Skeletal muscle satellite cell (primary cell): ENCODE data around the gene C4orf51.

ENCODE experiments used
- H3K27me3 ChIP-seq: 2 replicates; pipeline ENCODE4 v1.7.0; 2013; ENCODE audit warnings: low read length; ENCODE audit not compliant: control insufficient read depth, insufficient read depth
- H3K36me3 ChIP-seq: 2 replicates; pipeline ENCODE4 v1.7.0; 2013; ENCODE audit warnings: mild to moderate bottlenecking, control low read depth, low read length; ENCODE audit not compliant: insufficient read depth
- H3K4me1 ChIP-seq: 2 replicates; pipeline ENCODE4 v1.7.0; 2013; ENCODE audit warnings: low read length; ENCODE audit not compliant: control insufficient read depth, insufficient read depth
- H3K4me2 ChIP-seq: 2 replicates; pipeline ENCODE4 v1.7.0; 2013; ENCODE audit warnings: mild to moderate bottlenecking, low read length
- H3K4me3 ChIP-seq: 2 replicates; pipeline ENCODE4 v1.7.0; 2013; ENCODE audit warnings: low read length
- H3K9ac ChIP-seq: 2 replicates; pipeline ENCODE4 v1.7.0; 2013; ENCODE audit warnings: mild to moderate bottlenecking, low read depth, low read length, moderate library complexity
- H3K9me3 ChIP-seq: replicated peaks from 2 replicates; pipeline ENCODE4 v1.7.0; 2013; ENCODE audit warnings: mild to moderate bottlenecking, control low read depth, low read length

C4orf51 gene

GRCh38 chr4:145709843-145710242 is 29.9 kb downstream of the C4orf51 start:
- no peak overlapping the region for H3K4me3 ChIP-seq
- H3K9me3 ChIP-seq = no peaks in the 10 kb centered on the region
- peaks cover 11% of the 10 kb centered on the region for H3K4me1 ChIP-seq
- H3K36me3 ChIP-seq = no peaks in the 10 kb centered on the region
- no peak overlapping the region for H3K9ac ChIP-seq
- H3K27me3 ChIP-seq = no peaks in the 10 kb centered on the region
- H3K4me2 ChIP-seq = peak overlapping the region; percentile 57

DNA sequence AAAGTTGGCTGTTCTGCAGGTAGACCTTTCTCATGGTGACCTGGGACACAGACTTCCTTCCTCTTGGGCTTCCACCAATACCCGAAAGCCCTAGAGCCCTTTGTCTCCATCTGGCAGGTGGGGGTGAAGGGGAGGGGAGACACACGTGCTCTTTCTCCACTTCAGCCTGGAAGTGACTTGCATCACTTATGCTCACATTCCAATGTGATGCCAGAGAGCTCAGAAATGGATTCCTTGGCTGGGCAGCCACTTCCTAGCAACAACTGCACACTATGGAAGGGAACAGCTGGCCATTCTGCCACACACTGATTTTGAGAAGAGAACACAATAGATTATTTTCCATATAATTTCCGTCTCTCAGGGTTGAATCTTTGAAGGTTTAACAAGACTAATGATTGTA is 36.3 kb downstream of the C4orf51 start:
- Histone ChIP-seq H3K4me3 (no peak overlapping the region), H3K4me2 (peak overlapping the region; percentile 46), H3K27me3 (no peaks in the 10 kb centered on the region), H3K9ac (peak overlapping the region; percentile 17), H3K36me3 (no peaks in the 10 kb centered on the region), H3K9me3 (no peaks in the 10 kb centered on the region), H3K4me1 (peaks cover 5% of the 10 kb centered on the region)

GRCh38 chr4:145716661-145717200 is 36.8 kb downstream of the C4orf51 start:
- Histone ChIP-seq H3K27me3 (no peaks in the 10 kb centered on the region), H3K9ac (peak overlapping the region; percentile 17), H3K4me2 (peak overlapping the region; percentile 46), H3K36me3 (no peaks in the 10 kb centered on the region), H3K4me1 (peaks cover 5% of the 10 kb centered on the region), H3K4me3 (no peak overlapping the region), H3K9me3 (no peaks in the 10 kb centered on the region)

GRCh38 chr4:145719752-145720624 is 40.0 kb downstream of the C4orf51 start:
- no peak overlapping the region for H3K9ac ChIP-seq
- H3K4me2 ChIP-seq = no peak overlapping the region
- no peaks in the 10 kb centered on the region for H3K36me3 ChIP-seq
- H3K27me3 ChIP-seq = no peaks in the 10 kb centered on the region
- no peak overlapping the region for H3K4me3 ChIP-seq
- no peaks in the 10 kb centered on the region for H3K9me3 ChIP-seq
- peaks cover 5% of the 10 kb centered on the region for H3K4me1 ChIP-seq

DNA sequence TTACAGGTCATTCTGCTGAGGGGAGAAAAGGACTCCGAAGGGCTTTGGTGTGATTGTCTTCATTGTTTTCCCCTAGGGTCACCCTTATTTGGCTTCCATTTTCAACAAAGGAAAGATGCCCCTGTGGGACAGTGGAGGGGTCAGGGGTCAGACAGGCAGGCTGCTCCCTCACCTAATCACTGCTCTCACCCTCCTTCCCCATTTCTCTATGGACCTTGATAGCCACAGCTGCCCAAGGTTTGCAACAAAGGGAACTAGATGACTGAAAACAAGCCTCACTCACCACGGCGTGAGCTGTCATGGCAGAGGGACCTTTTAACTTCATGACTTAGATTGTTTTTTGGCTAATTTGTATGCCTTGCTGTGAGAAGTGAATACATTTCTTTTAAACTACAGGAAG is 40.7 kb downstream of the C4orf51 start:
- no peaks in the 10 kb centered on the region for H3K9me3 ChIP-seq
- H3K4me1 ChIP-seq = peaks cover 5% of the 10 kb centered on the region
- H3K27me3 ChIP-seq = no peaks in the 10 kb centered on the region
- H3K9ac ChIP-seq = no peak overlapping the region
- no peak overlapping the region for H3K4me3 ChIP-seq
- no peak overlapping the region for H3K4me2 ChIP-seq
- no peaks in the 10 kb centered on the region for H3K36me3 ChIP-seq

DNA sequence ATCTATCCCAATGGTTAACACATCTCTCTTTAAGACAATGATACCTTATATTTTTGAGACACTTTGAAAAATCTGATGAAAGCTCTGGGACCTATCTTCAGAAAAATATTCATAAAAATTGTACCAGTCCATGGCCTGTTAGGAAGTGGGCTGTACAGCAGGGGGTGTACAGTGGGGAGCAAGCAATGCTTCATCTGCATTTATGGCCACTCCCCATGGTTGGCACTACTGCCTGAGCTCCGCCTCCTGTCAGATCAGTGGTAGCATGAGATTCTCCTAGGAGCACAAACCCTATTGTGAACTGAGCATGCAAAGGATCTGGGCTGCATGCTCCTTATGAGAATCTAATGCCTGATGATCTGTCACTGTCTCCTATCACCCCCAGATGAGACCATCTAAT is 42.6 kb downstream of the C4orf51 start:
- no peak overlapping the region for H3K9ac ChIP-seq
- no peak overlapping the region for H3K4me2 ChIP-seq
- no peaks in the 10 kb centered on the region for H3K4me1 ChIP-seq
- H3K4me3 ChIP-seq = no peak overlapping the region
- H3K36me3 ChIP-seq = no peaks in the 10 kb centered on the region
- no peaks in the 10 kb centered on the region for H3K27me3 ChIP-seq
- no peaks in the 10 kb centered on the region for H3K9me3 ChIP-seq

DNA sequence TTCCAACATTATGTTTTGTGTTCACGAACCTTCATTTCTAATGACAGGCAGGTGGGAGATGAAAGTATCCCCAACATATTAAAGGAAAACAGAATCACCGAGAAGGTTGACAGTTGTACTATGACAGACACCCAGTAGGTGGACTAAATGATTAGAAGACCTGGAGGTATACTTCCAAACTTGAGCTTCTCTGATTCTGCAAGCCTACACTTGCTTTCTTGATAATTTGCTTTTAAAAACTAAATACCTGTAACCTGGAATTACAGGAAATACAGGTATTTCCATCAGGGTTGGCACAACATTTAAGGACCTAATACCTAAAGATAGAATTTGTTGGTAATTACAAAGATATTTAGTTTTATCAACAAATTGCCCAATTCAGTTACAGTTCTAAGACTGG is 43.4 kb downstream of the C4orf51 start:
- Histone ChIP-seq H3K27me3 (no peaks in the 10 kb centered on the region), H3K9ac (no peak overlapping the region), H3K9me3 (no peaks in the 10 kb centered on the region), H3K36me3 (no peaks in the 10 kb centered on the region), H3K4me2 (no peak overlapping the region), H3K4me3 (no peak overlapping the region), H3K4me1 (no peaks in the 10 kb centered on the region)

DNA sequence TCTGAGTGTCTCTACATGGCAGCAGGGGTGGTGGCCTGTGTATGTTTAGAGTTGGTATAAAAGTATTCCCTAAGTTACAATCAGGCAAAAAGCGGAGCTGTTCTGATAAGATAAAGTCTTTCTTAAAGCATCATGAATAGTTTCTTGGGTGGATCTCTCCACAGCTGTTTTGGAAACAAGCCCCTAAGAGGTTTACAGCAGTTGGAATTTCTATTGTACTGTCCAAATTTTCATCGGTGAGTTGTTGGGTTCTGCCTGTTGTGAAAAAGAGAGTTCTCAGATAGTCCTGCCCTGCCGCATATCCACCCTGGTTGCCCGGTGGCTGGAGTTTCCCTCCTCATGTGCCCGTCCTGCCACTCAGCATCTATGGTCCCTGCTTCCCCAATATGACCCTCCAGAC is 50.1 kb downstream of the C4orf51 start:
- Histone ChIP-seq H3K36me3 (no peaks in the 10 kb centered on the region), H3K27me3 (no peaks in the 10 kb centered on the region), H3K4me2 (no peak overlapping the region), H3K9me3 (no peaks in the 10 kb centered on the region), H3K9ac (no peak overlapping the region), H3K4me3 (no peak overlapping the region), H3K4me1 (peaks cover 27% of the 10 kb centered on the region)

GRCh38 chr4:145731028-145731427 is 51.1 kb downstream of the C4orf51 start:
- H3K4me1 ChIP-seq = peaks cover 35% of the 10 kb centered on the region
- H3K4me2 ChIP-seq = peak overlapping the region; percentile 34
- H3K4me3 ChIP-seq = no peak overlapping the region
- no peaks in the 10 kb centered on the region for H3K36me3 ChIP-seq
- H3K27me3 ChIP-seq = no peaks in the 10 kb centered on the region
- no peaks in the 10 kb centered on the region for H3K9me3 ChIP-seq
- no peak overlapping the region for H3K9ac ChIP-seq

DNA sequence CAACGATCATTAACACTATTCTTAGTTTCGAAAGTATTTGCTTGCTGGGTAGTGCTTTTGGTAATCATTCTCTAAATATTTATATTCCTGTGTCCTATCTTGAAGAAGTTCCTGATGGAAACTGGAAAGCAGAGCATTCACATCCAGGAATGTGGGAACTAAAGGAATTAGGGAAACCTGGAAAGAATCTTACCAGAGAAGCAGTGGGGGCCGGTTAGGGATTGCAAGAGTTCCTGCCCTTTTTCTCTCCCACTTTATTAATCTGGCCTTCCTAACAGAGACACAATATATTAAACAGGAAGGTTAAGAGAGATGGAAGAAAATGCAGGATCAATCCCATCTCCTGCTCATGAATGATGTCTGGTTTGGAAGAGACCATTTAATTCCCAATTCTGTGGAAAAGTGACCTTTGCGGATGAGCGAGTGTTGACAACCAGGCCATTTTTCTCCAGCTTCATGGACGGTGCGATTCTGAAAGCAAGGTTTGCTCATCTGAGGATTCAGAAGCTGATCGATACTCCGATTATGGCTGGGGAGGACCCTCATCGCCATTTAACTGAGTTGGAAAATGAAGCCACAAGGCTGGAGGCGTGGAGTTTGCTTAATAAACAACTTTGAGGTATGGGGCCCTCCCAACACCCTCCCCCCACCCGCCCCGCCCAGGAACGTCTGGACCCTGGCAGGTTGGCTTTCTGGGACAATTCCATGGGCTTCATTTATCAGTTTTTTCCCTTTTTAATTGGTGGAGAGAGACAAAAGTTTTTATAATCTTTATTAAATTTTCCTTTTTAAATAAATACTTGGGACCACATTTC is 52.3 kb downstream of the C4orf51 start:
- Histone ChIP-seq H3K4me1 (peaks cover 46% of the 10 kb centered on the region), H3K36me3 (no peaks in the 10 kb centered on the region), H3K4me3 (peak overlapping the region; percentile 69), H3K9me3 (no peaks in the 10 kb centered on the region), H3K27me3 (no peaks in the 10 kb centered on the region), H3K4me2 (peak overlapping the region; percentile 80), H3K9ac (peak overlapping the region; percentile 88)
